NCI-H2029 treated with DMSO at 0.1 percent for 48 hours (cell line): ENCODE results near the gene ANKMY1.

ENCODE experiments used
- DNase-seq: peaks from one replicate; lab custom pipeline; 2025; lab: John Stamatoyannopoulos, UW

Gene ANKMY1

GRCh38 chr2:240579771-240580614 is 22.2 kb upstream of the ANKMY1 start:
- DNase-seq, result no peak

DNA sequence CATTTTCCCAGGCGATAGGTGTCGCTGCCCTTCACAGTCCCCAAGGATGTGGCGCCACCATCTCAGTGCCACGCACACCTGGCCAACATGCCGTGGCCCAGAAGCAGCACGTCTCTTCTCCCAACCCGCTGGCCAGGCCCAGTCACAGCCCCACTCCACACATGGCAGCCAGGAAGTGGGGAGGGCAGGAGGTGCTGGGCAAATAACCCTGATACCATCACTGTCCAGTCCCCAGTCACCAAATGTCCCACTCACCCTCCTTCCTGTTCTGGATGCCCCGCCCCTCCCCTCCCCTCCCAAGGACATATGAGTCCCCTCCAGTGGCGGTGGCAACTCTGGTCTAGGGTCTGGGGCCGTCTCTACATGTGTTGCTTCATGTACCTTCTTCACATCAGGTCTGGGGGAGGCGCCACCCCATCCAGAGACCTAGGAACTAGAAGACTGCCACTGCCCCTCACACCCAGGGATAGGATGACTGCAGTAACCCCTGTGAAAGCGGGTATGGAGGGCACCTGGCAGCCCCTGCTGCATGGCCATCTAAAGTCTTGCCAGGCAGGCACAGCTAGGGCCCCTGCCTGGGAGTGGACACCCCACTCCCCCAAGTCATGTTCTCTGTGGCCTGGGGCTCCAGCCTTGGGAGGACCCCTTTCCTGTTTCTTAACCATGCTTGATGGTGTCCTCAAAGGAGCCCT is 21.4 kb upstream of the ANKMY1 start:
- no peak for DNase-seq

- DNase-seq, result no peak
Observed at GRCh38 chr2:240578488-240578887, 20.7 kb upstream of the ANKMY1 start.

DNA sequence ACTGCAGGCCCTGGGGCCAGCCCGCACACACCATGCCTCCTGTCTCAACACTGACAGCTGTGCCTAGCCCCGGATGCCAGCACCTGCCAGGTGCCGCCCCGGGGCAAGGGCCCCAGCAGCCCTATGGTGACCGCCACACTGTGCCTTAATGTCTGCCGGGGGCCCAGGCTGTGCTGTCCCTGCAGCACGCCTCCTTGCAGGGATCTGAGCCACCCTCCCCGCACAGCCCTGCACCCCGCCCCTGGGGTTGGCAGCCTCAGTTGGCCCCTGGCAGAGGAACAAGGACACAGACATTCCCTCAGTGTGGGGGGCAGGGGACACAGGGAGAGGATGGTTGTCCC is 20.3 kb upstream of the ANKMY1 start:
- DNase-seq, result no peak

DNA sequence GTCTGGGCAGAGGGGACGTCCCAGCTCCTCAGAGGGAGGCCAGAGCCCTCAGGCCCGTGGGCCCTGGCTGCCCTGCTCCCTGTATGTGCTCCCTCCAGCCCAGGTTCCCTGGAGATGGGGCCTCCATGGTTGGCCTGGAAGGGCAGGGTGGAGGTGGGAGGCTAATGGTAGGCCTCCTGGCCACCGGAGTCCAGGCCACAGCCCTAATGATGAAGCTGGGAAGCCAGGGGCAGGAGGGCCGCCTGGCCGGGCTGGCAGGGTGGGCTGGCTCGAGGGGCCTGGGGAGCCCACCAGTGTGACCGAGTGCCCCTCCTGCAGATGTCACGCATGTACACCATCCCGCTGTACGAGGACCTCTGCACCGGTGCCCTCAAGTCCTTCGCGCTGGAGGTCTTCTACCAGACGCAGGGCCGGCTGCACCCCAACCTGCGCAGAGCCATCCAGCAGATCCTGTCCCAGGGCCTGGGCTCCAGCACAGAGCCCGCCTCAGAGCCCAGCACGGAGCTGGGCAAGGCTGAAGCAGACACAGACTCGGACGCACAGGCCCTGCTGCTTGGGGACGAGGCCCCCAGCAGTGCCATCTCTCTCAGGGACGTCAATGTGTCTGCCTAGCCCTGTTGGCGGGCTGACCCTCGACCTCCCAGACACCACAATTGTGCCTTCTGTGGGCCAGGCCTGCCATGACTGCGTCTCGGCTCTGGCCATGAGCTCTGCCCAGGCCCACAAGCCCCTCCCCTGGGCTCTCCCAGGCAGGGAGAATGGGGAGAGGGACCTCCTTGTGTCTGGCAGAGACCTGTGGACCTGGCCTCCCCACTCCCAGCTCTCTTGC is 19.7 kb upstream of the ANKMY1 start:
- DNase-seq, result no peak

GRCh38 chr2:240576436-240577205 is 18.8 kb upstream of the ANKMY1 start:
- DNase-seq, result no peak

DNA sequence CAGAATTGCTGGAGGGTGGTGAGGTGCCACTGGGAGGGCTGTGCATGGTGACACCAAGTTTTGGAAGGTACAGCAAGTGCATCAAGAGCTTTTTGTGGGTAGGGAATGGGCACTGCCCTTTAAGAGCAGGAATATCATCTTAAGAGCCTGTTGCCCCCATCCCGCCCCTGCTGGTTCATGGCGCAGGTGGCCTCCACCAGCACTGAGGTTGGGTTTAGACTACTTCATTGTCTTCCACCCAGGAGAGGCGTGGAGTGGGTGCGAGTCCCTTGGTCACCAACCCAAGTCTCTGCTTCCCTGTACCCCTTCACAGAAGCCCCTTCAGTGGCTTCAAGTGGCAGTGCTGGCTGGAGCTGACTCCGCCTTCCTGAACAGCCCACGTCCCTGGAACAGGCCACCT is 18.2 kb upstream of the ANKMY1 start:
- DNase-seq, result no peak

DNA sequence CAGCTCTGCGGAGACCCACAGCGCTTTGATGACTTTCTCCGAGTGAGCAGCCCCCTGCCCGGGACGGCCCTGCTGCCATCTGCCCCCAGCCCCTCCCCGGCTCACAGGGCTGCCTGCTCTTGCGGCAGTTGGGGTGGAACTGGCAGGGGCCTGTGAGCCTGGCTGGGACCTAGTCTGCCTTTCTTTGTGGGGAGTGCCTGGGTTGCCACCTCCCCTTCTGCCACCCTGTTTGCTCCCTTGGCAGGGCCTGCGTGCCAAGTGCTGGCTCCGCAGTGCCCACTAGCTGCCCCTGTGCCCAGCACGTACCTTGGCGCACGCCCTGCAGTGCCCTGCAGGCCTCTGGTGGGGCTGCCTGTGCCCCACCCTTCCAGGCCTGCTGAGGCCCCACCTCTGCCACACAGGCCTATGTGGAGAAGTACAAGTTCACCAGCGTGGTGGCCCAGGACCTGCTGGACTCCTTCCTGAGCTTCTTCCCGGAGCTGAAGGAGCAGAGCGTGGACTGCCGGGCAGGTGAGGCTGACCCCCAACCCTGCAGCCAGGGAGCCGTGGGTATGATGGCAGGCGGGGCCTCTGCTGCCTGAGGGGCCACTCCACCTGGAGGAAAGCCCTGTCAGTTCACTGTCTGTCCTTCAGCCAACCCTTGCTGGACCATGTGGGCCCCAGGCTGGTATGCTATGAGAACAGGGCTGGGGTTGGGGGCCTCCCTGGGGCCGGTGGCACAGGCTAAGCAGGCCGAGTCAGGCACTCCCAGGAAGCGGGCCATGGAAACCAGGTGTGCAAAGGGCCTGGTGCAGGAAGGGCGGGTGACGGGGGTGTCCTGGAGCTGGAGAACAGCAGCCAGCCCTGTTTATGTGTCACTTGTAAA is 17.5 kb upstream of the ANKMY1 start:
- DNase-seq, result no peak

DNA sequence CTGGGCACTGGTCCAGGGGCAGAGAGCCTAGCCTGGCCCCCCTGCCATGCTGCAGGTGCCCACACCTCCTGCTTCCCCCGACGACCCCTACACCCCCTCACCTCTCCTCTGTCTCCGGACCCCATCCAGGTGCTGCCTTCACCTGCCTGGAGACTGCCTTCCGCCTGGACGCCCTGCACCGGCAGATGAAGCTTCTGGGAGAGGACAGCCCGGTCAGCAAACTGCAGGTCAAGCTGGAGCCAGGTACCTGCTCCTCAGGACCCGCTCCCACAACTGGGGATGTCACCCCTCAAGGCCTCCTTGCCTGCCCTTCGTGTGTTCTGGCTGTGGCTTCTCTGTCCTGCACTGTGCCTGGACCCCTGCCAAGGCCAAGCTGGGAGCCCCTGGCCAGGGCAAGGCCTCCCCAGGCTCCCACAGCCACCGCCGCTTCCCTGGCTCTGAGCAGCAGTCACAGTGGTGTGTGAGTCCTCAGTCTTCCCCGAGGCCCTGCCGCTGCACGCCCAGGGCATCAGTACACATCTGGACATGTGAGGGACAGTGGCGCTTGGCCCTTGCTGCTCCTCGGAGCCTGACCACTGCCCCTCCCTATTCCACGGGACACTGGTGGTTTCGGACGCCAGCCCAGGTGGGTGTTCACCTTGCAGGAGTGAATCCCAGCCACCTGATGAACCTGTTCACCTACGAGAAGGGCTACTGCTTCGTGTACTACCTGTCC is 16.8 kb upstream of the ANKMY1 start:
- no peak for DNase-seq

- DNase-seq, result no peak
Observed at GRCh38 chr2:240573516-240574385, 16.0 kb upstream of the ANKMY1 start.

DNA sequence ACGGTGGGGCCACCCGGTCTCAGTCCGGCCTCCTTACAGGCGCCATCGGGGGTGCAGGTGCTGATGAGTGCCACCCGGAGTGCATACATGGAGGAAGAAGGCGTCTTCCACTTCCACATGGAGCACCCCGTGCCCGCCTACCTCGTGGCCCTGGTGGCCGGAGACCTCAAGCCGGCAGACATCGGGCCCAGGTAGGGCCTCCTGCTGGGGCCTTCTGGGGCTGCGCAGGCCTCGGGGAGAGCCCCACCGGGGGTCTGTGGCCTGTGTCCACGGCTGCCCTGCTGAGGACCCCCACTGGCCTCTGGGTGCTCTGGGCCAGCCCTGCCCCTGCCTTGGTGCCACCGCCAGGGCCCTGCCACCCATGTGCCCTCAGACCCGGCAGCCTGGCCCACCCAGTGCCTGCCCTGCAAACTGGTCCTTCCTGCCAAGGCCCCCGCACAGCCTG is 15.3 kb upstream of the ANKMY1 start:
- no peak for DNase-seq

DNA sequence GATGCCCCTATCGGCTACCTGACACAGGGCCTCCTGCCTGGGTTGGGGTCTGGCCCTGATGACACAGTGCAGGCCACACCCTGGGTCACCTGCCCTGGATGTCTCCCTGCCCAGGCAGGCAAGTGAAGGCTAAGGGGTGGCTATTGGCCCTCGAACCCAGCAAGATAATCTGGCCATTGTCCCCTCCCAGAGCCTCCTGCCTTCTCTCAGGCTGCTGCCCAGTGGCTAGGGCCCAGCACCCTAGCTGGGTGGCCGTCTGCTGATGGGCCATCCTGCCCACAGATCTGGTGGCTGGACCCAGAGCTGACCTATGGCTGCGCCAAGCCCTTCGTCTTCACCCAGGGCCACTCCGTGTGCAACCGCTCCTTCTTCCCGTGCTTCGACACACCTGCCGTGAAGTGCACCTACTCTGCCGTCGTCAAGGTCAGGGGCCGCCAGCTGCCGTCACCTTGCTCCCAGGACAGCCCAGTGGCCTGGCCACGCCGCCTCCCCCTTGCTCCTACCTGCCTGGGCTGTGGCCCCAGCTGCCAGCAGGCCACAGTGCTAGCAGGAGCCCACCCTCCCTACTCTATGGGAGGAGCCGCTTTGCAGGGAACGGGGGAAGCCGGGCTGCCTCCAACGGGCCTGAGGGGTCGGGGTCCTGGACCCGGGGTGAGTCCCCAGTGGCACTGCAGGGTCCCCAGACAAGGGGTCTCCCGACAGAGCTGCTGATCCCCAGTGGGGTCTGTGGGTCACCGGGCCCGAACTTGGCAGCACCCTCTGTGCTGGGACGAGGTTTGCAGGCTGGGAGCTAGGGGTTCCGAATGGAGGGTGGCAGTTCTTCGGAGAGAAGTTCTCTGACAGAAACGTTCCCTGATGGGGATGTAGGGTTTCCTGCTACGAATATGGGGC is 14.6 kb upstream of the ANKMY1 start:
- no peak for DNase-seq

DNA sequence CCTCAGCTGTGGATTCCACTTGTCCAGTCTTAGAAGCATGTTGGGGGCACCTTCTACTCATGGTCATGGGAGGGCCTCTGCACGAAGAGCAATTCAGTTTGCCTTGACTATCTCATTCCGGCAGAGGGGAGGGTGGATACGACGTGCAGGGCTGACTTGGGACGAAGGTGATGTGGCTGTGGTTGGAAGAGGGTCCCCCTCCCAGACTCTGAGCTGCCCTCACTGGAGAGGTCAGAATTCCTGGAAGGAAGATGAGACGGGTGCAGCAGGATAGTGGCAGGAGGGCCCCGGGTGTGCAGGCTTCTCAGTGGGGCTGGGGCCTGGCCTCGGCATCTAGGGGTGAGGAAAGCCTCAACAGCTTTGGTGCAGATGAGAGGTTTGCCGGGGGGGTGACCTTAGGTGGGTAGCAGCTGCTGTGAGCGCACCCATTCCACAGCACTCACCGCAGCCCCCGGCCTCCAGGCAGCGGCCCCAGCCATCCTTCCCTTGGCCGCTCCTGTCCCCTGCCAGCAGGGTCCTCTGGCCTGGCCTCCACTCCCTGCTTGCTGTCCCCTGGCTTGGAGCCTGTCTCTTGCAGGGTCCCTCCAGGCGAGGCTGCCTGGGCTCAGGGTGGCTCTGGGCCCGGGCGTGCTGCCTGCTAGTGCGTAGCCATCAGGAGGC is 13.7 kb upstream of the ANKMY1 start:
- no peak for DNase-seq

- DNase-seq, result no peak
Observed at GRCh38 chr2:240570531-240571313, 12.9 kb upstream of the ANKMY1 start.

DNA sequence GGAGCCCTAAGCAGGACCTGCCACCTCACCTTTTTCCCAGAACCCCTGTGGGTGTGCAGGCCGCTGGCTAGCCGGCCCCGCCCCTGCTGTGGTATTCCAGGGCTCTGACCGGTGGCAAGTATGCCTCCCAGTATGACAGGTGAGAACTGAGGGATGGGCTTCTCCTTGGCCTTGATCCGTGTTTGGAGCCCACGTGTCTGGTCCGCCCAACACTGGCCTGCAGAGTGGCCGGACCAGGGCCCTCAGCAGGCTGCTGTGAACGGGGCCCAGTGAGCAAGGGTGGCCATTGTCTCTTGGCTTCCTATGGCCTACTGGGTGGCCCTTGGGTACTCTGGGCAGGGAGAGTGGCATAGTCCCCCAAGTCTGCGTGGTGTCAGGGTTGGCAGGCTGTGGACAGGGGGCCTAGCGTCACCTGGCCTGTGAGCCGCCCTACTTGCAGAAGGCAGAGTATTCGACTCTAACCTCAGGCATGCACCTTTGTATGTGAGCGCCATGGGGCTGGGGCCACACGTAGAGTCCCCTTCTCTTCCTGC is 12.3 kb upstream of the ANKMY1 start:
- no peak for DNase-seq

DNA sequence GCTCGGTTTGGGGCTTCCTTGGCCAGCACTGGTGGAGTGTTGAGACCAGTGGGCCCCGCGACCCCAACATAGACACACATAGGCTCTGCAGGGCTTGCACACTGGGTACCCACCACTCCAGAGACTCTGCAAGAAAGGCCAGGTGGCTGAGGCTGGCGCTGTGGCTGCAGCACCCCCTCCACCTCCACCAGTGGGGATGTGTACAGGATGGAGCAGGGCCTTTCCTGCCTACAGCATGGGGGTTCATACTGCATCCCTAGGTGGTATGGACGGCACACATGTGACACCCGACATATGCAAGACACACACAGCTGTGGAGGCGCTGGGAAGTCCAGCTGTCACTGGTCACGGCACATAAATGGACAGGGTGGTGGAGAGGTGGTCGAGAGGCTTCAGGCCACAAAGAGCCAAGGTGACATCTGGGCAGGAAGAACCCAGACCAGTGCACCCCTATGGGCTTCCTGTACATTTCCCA is 11.8 kb upstream of the ANKMY1 start:
- DNase-seq, result no peak
